ENCODE data around the gene ZNF530. TPM values are rescaled to one million over a fixed set of nuclear protein-coding genes. Genes with fewer than 3 reads are reported as not detected.

ZNF530 gene
- total and polyA plus RNA-seq, 9 of the 15 experiments (the other 6 are each of a cell fraction or from before 2014, with no cell fraction given) = 0.28 to 5.9 (median 4.0) TPM

DNA sequence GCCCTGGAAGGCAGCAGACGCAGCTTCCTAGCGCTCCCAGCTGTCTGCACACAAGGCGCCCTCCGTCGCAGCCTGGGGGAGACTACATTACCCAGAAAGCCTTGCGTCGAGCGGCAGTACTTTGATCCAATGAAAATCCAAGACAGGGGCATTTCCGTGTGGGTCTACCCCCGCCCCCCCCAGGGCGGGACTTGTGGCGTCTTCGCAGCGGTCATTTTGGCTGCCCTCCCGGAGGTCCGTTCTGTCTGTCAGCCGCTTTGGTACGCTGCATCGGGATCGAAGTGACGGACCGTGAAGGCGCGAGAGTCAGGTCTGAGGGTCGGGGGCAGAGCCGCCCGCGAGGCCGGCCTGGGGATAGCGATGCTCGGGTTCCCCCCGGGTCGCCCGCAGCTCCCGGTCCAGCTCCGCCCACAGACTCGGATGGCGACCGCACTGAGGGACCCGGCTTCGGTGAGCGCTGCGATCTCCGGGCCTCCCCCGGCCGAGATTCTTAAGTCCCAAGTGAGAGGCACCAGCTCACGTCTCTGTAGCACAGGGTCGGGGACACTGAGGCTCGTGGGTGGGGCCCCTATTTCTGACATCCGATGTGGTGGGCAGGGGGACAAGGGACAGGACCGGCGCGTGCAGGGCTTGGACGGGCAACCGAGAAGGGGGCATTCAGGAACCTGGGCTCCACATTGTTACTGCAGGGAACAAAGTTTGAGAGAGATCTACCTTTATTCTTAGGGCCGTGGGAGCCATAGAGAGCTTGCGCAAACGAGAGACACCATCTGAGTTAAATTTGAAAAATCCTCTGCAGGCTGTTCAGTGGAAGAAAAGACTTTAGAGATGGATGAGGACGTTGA lies 33.5 kb downstream of the ZNF530 start, which contains the start of gene ZNF211 (continued):
- peak; percentile 71 for TF ChIP-seq SUPT5H (IDR thresholded peaks at IDR 0.05)
- peak; percentile 35 to 36; a peak in 1 of 4 replicates for TF ChIP-seq NRF1 (conservative IDR thresholded peaks at IDR 0.05 in 1 of 2, IDR thresholded peaks at IDR 0.05 in 1 of 2)
- peak; percentile 66 for TF ChIP-seq CHD2 (IDR thresholded peaks at IDR 0.05; ENCODE audit: low read depth, low read length)
- peak; percentile 76; the same call in 1 of the 2 replicates for TF ChIP-seq CREB3L1 (IDR thresholded peaks at IDR 0.05; ENCODE audit: borderline replicate concordance, low read depth)
- TF ChIP-seq SMARCB1 (IDR thresholded peaks at IDR 0.05; ENCODE audit: insufficient read length, low read depth) = no peak
- TF ChIP-seq, protein P1, sequence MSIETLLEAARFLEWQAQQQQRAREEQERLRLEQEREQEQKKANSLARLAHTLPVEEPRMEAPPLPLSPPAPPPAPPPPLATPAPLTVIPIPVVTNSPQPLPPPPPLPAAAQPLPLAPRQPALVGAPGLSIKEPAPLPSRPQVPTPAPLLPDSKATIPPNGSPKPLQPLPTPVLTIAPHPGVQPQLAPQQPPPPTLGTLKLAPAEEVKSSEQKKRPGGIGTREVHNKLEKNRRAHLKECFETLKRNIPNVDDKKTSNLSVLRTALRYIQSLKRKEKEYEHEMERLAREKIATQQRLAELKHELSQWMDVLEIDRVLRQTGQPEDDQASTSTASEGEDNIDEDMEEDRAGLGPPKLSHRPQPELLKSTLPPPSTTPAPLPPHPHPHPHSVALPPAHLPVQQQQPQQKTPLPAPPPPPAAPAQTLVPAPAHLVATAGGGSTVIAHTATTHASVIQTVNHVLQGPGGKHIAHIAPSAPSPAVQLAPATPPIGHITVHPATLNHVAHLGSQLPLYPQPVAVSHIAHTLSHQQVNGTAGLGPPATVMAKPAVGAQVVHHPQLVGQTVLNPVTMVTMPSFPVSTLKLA (conservative IDR thresholded peaks at IDR 0.05) = peak in 1 of 2 experiments; percentile 38; a peak in 1 of 4 replicates
- 0 out of 4 replicates have a peak, but pooled peaks of 1 of the 2 experiments have one; percentile 31 for TF ChIP-seq FOXA3 (CRISPR knock-in tag; conservative IDR thresholded peaks at IDR 0.05 in 1 of 2, IDR thresholded peaks at IDR 0.05 in 1 of 2)
- peak; percentile 68 for TF ChIP-seq ELF2 (CRISPR knock-in tag; IDR thresholded peaks at IDR 0.05)
- peak; percentile 47; the same call in 1 of the 2 replicates for TF ChIP-seq POLR2AphosphoS5 (IDR thresholded peaks at IDR 0.05; ENCODE audit: control insufficient read depth, insufficient read depth, low read depth, low read length)
- no peak for TF ChIP-seq SNIP1 (IDR thresholded peaks at IDR 0.05; ENCODE audit: low read depth)
- no peak for TF ChIP-seq PHB (CRISPR knock-in tag; IDR thresholded peaks at IDR 0.05)
- peak; percentile 44 for TF ChIP-seq POLR2B (IDR thresholded peaks at IDR 0.05; ENCODE audit: low read depth, partially characterized antibody)
- TF ChIP-seq HCFC1 (IDR thresholded peaks at IDR 0.05; ENCODE audit: low read depth, low read length) = peak; percentile 97
- TF ChIP-seq, protein P2, sequence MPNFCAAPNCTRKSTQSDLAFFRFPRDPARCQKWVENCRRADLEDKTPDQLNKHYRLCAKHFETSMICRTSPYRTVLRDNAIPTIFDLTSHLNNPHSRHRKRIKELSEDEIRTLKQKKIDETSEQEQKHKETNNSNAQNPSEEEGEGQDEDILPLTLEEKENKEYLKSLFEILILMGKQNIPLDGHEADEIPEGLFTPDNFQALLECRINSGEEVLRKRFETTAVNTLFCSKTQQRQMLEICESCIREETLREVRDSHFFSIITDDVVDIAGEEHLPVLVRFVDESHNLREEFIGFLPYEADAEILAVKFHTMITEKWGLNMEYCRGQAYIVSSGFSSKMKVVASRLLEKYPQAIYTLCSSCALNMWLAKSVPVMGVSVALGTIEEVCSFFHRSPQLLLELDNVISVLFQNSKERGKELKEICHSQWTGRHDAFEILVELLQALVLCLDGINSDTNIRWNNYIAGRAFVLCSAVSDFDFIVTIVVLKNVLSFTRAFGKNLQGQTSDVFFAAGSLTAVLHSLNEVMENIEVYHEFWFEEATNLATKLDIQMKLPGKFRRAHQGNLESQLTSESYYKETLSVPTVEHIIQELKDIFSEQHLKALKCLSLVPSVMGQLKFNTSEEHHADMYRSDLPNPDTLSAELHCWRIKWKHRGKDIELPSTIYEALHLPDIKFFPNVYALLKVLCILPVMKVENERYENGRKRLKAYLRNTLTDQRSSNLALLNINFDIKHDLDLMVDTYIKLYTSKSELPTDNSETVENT (CRISPR knock-in tag; IDR thresholded peaks at IDR 0.05) = 0 out of 2 replicates have a peak, but pooled peaks have one; percentile 19
- no peak for TF ChIP-seq TEAD2 (tag; IDR thresholded peaks at IDR 0.05)
- TF ChIP-seq ARID4B (CRISPR knock-in tag; IDR thresholded peaks at IDR 0.05) = peak; percentile 73; the same call in 1 of the 2 replicates
- peak; percentile 68; the same call in 1 of the 2 replicates for TF ChIP-seq POLR2A (conservative IDR thresholded peaks at IDR 0.05)
- TF ChIP-seq CAMTA2 (CRISPR knock-in tag; conservative IDR thresholded peaks at IDR 0.05) = no peak

All from K562 (cell line).